ENCODE results near the gene BCL2L2. TPM values are rescaled to one million over a fixed set of nuclear protein-coding genes. Genes with fewer than 3 reads are reported as not detected.

Gene BCL2L2
- total and polyA plus RNA-seq, 2 donors: 5.5 to 20.6 TPM

DNA sequence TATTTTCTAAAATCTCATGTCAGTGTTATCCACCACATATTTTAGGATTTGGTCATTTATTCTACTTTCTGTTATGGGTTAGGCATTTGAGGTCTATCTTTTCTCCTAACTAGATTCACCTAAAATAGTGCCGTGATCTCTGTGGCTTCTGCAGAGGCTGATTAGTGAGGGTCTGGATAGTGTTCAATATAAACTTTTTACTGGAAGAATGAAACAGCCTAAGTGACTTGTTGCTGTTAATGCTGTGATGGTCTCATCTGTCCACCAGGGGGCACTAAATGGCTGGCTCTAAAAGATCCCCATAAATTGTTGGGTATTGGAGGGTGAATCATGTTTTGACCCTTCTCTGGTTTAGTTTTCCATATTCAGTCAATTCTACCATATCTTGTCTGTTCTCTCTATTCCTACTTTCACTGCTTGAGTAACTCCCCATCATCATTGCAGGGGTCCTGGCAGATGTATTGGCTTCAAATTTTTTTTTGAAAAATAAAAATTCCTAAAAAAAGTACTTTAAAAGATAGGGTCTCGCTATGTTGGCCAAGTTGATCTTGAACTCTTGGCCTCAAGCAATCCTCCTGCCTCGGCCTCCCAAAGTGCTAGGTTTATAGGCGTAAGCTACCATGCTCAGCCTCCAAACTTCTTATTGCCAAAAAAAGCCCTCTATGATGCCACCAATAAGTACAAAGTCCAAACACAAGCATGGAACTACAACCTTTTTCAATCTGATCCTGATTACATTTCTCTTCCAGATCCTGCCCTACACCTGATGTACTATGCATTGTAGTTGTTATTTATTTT, 21.5 kb downstream of the BCL2L2 start:
- H3K36me3 ChIP-seq (ENCODE audit: control insufficient read depth in 2 of 2, insufficient read depth in 2 of 2, low read length in 1 of 2): peaks cover 25 to 26% of the 10 kb centered on the region in 2 donors
- peaks cover 0 to 2% of the 10 kb centered on the region in 2 donors for H3K27me3 ChIP-seq (ENCODE audit: control insufficient read depth in 2 of 2, insufficient read depth in 1 of 2, low read length in 1 of 2)
- WGBS: 53% methylated on average over 4 of the region's 4 CpGs
- H3K9me3 ChIP-seq (ENCODE audit: control insufficient read depth in 2 of 2, insufficient read depth in 1 of 2, low read length in 1 of 2): no peaks in the 10 kb centered on the region
- no peak overlapping the region for H3K4me3 ChIP-seq (ENCODE audit: low read length in 2 of 2)
- peaks cover under 1 to 1% of the 10 kb centered on the region in 2 donors for H3K4me1 ChIP-seq (ENCODE audit: control insufficient read depth in 2 of 2, insufficient read depth in 2 of 2, low read length in 2 of 2)
- DNase-seq (ENCODE audit: low read depth in 6 of 9, low spot score in 9 of 9): peak in 7 of 9 donors; percentile 50 to 79 (median 65)
- H3K27ac ChIP-seq (ENCODE audit: low read depth in 1 of 2, low read length in 1 of 2): no peak overlapping the region

DNA sequence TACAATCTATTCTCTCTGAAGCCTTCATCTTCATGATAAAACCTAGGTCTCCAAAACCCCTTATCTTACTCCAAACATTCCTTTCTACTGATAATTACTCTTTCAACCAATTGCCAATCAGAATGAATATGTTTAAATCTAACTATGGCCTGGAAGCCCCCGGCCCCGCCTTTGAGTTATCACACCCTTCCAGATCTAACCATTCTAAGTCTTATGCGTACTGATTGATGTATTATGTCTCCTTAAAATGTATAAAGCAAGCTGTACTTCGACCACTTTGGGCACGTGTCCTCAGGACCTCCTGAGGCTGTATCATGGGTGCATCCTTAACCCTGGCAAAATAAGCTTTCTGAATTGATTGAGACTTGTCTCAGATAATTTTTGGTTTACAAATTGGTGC, 29.0 kb downstream of the BCL2L2 start:
- H3K36me3 ChIP-seq (ENCODE audit: control insufficient read depth in 2 of 2, insufficient read depth in 2 of 2, low read length in 1 of 2): no peaks in the 10 kb centered on the region
- H3K4me1 ChIP-seq (ENCODE audit: control insufficient read depth in 2 of 2, insufficient read depth in 2 of 2, low read length in 2 of 2): no peaks in the 10 kb centered on the region
- H3K27me3 ChIP-seq (ENCODE audit: control insufficient read depth in 2 of 2, insufficient read depth in 1 of 2, low read length in 1 of 2): peaks cover 0 to under 1% of the 10 kb centered on the region in 2 donors
- H3K9me3 ChIP-seq (ENCODE audit: control insufficient read depth in 2 of 2, insufficient read depth in 1 of 2, low read length in 1 of 2): no peaks in the 10 kb centered on the region
- no peak for DNase-seq (ENCODE audit: low read depth in 6 of 9, low spot score in 9 of 9)
- H3K27ac ChIP-seq (ENCODE audit: low read depth in 1 of 2, low read length in 1 of 2): no peak overlapping the region
- WGBS: 96% methylated on average over 5 of the region's 5 CpGs
- H3K4me3 ChIP-seq (ENCODE audit: low read length in 2 of 2): no peak overlapping the region

DNA sequence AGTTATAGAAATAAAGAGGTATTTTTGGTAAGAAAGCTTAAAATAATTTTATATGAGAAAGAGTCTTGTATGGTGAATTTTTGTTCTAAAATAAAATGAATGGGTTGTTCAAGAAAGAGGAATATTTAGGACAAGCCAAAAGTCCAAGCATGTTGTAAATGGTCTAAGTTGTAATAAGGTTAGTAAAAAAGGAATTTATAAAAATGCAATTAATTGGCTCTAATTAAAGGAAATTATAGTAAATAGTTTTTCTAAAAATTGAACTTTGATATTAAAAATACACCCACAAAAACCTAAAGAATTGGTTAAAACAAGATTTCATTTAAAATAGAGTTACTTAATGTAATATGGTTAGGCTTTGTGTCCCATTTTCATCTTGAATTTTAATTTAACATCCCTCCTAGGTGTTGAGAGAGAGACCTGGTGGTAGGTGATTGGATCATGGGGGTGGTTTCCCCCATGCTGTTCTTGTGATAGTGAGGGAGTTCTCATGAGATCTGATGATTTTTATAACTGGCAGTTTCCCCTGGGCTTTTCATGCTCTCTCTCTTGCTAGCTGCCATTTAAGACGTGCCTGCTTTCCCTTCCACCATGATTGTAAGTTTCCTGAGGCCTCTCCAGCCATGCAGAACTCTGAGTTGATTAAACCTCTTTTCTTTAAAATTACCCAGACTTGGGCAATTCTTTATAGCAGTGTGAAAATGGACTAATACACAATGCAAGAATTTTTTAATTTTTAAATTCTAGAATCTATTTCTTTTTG, 33.1 kb downstream of the BCL2L2 start:
- WGBS: 91% methylated on average over 1 of the region's 1 CpG
- Histone ChIP-seq H3K4me1 (ENCODE audit: control insufficient read depth in 2 of 2, insufficient read depth in 2 of 2, low read length in 2 of 2) (no peaks in the 10 kb centered on the region), H3K27me3 (ENCODE audit: control insufficient read depth in 2 of 2, insufficient read depth in 1 of 2, low read length in 1 of 2) (no peaks in the 10 kb centered on the region), H3K9me3 (ENCODE audit: control insufficient read depth in 2 of 2, insufficient read depth in 1 of 2, low read length in 1 of 2) (no peaks in the 10 kb centered on the region), H3K27ac (ENCODE audit: low read depth in 1 of 2, low read length in 1 of 2) (no peak overlapping the region), H3K4me3 (ENCODE audit: low read length in 2 of 2) (no peak overlapping the region), H3K36me3 (ENCODE audit: control insufficient read depth in 2 of 2, insufficient read depth in 2 of 2, low read length in 1 of 2) (no peaks in the 10 kb centered on the region)
- DNase-seq (ENCODE audit: low read depth in 6 of 9, low spot score in 9 of 9): no peak

DNA sequence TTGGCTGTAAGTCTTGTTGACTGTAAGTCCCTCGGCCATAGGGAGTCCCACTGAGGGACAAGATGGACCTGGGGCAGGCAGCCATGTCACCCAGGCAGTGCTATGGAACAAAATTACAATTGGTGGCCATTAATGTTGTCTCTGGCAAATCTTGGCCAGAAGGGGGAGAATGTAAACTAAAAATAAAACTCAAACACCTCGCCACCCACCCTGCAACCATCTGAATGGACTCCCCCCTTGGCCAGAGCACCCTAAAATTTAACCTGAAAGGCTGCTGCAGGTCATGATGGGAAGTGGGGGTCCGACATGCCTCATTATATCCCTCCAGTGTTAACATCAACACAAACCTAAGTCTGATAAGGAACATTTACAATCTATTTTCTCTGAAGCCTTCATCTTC, 37.8 kb downstream of the BCL2L2 start:
- Histone ChIP-seq H3K36me3 (ENCODE audit: control insufficient read depth in 2 of 2, insufficient read depth in 2 of 2, low read length in 1 of 2) (no peaks in the 10 kb centered on the region), H3K27me3 (ENCODE audit: control insufficient read depth in 2 of 2, insufficient read depth in 1 of 2, low read length in 1 of 2) (peaks cover 0 to 9% of the 10 kb centered on the region in 2 donors), H3K4me1 (ENCODE audit: control insufficient read depth in 2 of 2, insufficient read depth in 2 of 2, low read length in 2 of 2) (no peaks in the 10 kb centered on the region), H3K4me3 (ENCODE audit: low read length in 2 of 2) (no peak overlapping the region), H3K27ac (ENCODE audit: low read depth in 1 of 2, low read length in 1 of 2) (no peak overlapping the region), H3K9me3 (ENCODE audit: control insufficient read depth in 2 of 2, insufficient read depth in 1 of 2, low read length in 1 of 2) (no peaks in the 10 kb centered on the region)
- WGBS: 86% methylated on average over 3 of the region's 3 CpGs
- no peak for DNase-seq (ENCODE audit: low read depth in 6 of 9, low spot score in 9 of 9)

DNA sequence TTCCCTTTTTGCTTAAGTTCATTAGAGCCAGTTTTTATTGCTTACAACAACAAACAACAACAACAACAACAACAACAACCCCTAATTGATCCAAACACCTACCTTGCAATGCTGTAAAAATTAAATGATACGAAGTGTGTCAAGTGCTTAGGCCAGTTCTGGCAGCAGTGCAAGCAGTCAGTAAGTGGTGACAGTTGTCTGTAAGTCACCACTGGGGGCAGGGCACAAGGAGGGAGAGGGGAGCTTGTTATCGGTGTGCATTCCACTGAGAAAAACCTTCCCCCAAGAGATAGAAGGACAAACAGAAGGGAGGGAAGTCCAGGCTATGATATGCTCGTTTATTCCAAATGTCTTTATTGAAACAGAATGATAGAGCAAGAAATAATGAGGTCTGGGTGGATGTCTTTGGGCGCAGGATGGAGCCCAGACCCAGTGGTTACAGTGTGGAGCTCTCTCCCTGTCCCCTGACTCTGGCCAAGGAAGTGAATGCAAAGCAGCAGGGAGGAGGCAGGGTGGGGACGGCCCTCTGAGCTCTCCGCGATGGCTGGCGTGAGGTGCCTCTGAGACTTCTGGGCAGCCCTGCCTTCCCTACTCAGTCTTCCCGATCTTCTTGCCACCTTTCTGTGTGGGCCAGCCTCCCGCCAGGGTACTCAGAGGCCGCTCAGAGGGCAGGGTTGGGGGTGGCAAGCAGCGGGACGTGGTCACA, 39.5 kb downstream of the BCL2L2 start:
- H3K36me3 ChIP-seq (ENCODE audit: control insufficient read depth in 2 of 2, insufficient read depth in 2 of 2, low read length in 1 of 2): no peaks in the 10 kb centered on the region
- peaks cover 5 to 18% of the 10 kb centered on the region in 2 donors for H3K27me3 ChIP-seq (ENCODE audit: control insufficient read depth in 2 of 2, insufficient read depth in 1 of 2, low read length in 1 of 2)
- DNase-seq (ENCODE audit: low read depth in 6 of 9, low spot score in 9 of 9): no peak
- 95% methylated on average over 13 of the region's 13 CpGs for WGBS
- no peak overlapping the region for H3K4me3 ChIP-seq (ENCODE audit: low read length in 2 of 2)
- no peaks in the 10 kb centered on the region for H3K9me3 ChIP-seq (ENCODE audit: control insufficient read depth in 2 of 2, insufficient read depth in 1 of 2, low read length in 1 of 2)
- H3K4me1 ChIP-seq (ENCODE audit: control insufficient read depth in 2 of 2, insufficient read depth in 2 of 2, low read length in 2 of 2): no peaks in the 10 kb centered on the region
- H3K27ac ChIP-seq (ENCODE audit: low read depth in 1 of 2, low read length in 1 of 2): no peak overlapping the region

DNA sequence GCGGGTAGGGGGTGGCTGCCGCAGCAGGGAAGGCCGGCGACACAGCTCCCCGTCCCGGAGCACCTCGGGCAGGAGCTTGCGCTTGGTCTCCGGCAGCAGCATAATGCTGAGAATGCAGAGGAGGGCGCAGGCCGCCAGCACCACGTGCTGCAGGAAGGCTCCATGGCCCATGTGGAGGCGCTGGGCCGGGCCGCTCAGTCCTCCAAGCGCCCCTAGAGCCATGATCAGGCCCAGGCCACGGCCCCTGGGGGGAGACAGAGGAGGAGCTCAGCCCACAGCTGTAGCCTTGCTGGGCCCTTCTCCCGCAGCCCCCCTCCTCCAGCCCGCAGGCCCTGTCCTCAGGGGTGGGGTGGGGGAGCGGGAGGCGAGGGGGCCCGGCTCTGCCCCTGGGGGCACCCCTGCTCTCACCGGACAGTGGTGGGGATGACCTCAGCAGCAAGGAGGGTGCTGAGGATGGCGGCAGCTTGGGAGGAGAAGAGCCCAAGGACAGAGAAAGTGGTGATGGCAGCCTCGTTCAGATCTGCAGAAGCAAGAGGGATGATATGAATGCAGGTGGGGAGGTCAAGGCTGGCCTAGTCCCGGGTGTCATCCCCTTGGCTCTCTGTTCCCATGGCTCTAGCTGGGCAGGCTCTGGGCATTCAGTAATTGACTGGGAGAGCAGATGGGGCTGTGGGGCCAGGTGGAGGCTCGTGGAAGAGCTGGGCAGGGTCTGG, 40.2 kb downstream of the BCL2L2 start:
- H3K9me3 ChIP-seq (ENCODE audit: control insufficient read depth in 2 of 2, insufficient read depth in 1 of 2, low read length in 1 of 2): peaks cover 0 to 1% of the 10 kb centered on the region in 2 donors
- no peaks in the 10 kb centered on the region for H3K36me3 ChIP-seq (ENCODE audit: control insufficient read depth in 2 of 2, insufficient read depth in 2 of 2, low read length in 1 of 2)
- no peak overlapping the region for H3K27ac ChIP-seq (ENCODE audit: low read depth in 1 of 2, low read length in 1 of 2)
- H3K4me3 ChIP-seq (ENCODE audit: low read length in 2 of 2): no peak overlapping the region
- 92% methylated on average over 27 of the region's 27 CpGs for WGBS
- peaks cover 0 to 3% of the 10 kb centered on the region in 2 donors for H3K4me1 ChIP-seq (ENCODE audit: control insufficient read depth in 2 of 2, insufficient read depth in 2 of 2, low read length in 2 of 2)
- H3K27me3 ChIP-seq (ENCODE audit: control insufficient read depth in 2 of 2, insufficient read depth in 1 of 2, low read length in 1 of 2): peaks cover 12 to 25% of the 10 kb centered on the region in 2 donors
- DNase-seq (ENCODE audit: low read depth in 6 of 9, low spot score in 9 of 9): no peak

DNA sequence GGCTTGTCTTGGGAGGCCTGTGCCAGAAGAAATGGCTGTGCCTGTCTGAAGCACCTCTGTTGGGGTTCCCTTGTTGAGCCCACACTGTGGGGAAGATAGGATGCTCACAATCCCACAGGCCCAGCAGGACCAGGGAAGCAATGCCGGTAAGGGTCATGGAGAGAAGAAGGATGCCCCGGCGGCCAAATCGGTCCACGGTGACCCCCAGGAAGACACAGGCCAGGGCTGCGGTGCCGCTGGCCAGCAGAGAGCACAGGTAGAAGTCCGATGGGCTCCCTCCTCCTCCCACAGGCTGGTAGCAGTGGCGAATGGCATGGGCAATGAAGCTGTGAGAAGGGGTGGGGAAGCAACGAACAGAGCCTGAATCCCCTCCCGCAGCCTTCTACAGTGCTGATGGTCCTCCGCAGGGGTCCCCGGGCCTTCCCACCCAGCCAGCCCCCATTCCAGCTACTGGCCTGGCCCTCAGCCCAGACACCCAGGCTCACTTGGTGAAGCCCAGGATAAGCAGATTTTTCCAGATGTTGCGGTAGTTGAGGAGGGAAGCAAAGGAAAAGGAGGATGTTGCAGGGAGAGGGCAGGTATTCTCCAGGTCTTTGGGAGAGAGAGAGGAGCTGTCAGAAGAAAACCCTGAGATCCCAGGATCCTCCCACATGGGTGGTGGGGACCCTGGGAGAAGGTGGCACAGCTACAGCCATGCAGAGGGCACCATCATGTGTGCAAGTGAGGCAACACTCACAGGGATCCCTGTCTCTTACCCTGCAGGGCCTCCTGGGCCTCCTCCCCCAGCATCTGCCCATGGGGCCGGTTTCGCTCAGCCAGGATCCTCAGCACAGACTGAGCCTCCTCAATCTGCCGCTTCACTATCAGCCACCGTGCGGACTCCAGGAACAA, 41.0 kb downstream of the BCL2L2 start:
- WGBS: 97% methylated on average over 19 of the region's 19 CpGs
- no peak for DNase-seq (ENCODE audit: low read depth in 6 of 9, low spot score in 9 of 9)
- Histone ChIP-seq H3K4me1 (ENCODE audit: control insufficient read depth in 2 of 2, insufficient read depth in 2 of 2, low read length in 2 of 2) (peaks cover 0 to 4% of the 10 kb centered on the region in 2 donors), H3K27me3 (ENCODE audit: control insufficient read depth in 2 of 2, insufficient read depth in 1 of 2, low read length in 1 of 2) (peaks cover 20 to 33% of the 10 kb centered on the region in 2 donors), H3K27ac (ENCODE audit: low read depth in 1 of 2, low read length in 1 of 2) (no peak overlapping the region), H3K36me3 (ENCODE audit: control insufficient read depth in 2 of 2, insufficient read depth in 2 of 2, low read length in 1 of 2) (no peaks in the 10 kb centered on the region), H3K9me3 (ENCODE audit: control insufficient read depth in 2 of 2, insufficient read depth in 1 of 2, low read length in 1 of 2) (peaks cover 0 to 1% of the 10 kb centered on the region in 2 donors), H3K4me3 (ENCODE audit: low read length in 2 of 2) (no peak overlapping the region)

DNA sequence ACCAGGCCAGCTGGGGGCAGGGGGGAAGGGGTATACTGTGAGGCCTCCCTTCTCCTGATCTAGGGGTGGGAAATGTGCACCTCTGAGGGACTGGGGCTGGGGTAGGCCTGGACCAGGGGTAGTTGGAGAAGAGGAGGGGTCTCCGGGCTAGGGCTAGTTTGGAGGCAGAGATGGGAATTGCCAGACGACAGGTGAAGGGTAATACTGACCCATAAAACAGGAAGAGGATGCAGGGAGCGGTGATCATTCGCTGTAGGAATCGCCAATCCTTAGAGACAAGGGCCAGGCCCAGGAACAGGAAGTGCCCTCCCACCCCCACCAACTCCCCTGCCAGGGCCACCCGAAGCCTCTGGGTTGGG, 41.6 kb downstream of the BCL2L2 start:
- peaks cover 0 to 4% of the 10 kb centered on the region in 2 donors for H3K4me1 ChIP-seq (ENCODE audit: control insufficient read depth in 2 of 2, insufficient read depth in 2 of 2, low read length in 2 of 2)

More for the DNA sequence above, 41.6 kb downstream of the BCL2L2 start:
- 96% methylated on average over 6 of the region's 6 CpGs for WGBS
- Histone ChIP-seq H3K9me3 (ENCODE audit: control insufficient read depth in 2 of 2, insufficient read depth in 1 of 2, low read length in 1 of 2) (peaks cover 0 to 1% of the 10 kb centered on the region in 2 donors), H3K36me3 (ENCODE audit: control insufficient read depth in 2 of 2, insufficient read depth in 2 of 2, low read length in 1 of 2) (no peaks in the 10 kb centered on the region), H3K27me3 (ENCODE audit: control insufficient read depth in 2 of 2, insufficient read depth in 1 of 2, low read length in 1 of 2) (peaks cover 24 to 39% of the 10 kb centered on the region in 2 donors), H3K4me3 (ENCODE audit: low read length in 2 of 2) (no peak overlapping the region), H3K27ac (ENCODE audit: low read depth in 1 of 2, low read length in 1 of 2) (no peak overlapping the region)
- DNase-seq (ENCODE audit: low read depth in 6 of 9, low spot score in 9 of 9): no peak

Measured in thymus (tissue), 11 donors.